ENCODE measurements around the gene GNGT1. TPM values are rescaled to one million over a fixed set of nuclear protein-coding genes. Genes with fewer than 3 reads are reported as not detected.

GNGT1 gene
- total RNA-seq, 1 donor from 2014 or later = not detected

GRCh38 chr7:93957767-93958166 is 51.4 kb downstream of the GNGT1 start:
- no peaks in the 10 kb centered on the region for H3K9me3 ChIP-seq
- intact Hi-C loops (cut with DNase I) = no loop called here
- TF ChIP-seq, protein P1, sequence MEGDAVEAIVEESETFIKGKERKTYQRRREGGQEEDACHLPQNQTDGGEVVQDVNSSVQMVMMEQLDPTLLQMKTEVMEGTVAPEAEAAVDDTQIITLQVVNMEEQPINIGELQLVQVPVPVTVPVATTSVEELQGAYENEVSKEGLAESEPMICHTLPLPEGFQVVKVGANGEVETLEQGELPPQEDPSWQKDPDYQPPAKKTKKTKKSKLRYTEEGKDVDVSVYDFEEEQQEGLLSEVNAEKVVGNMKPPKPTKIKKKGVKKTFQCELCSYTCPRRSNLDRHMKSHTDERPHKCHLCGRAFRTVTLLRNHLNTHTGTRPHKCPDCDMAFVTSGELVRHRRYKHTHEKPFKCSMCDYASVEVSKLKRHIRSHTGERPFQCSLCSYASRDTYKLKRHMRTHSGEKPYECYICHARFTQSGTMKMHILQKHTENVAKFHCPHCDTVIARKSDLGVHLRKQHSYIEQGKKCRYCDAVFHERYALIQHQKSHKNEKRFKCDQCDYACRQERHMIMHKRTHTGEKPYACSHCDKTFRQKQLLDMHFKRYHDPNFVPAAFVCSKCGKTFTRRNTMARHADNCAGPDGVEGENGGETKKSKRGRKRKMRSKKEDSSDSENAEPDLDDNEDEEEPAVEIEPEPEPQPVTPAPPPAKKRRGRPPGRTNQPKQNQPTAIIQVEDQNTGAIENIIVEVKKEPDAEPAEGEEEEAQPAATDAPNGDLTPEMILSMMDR (IDR thresholded peaks at IDR 0.05) = no peak

GRCh38 chr7:93958216-93958615 is 51.8 kb downstream of the GNGT1 start:
- Histone ChIP-seq H3K4me3 (no peak overlapping the region), H3K36me3 (no peaks in the 10 kb centered on the region), H3K27me3 (no peaks in the 10 kb centered on the region), H3K4me1 (no peaks in the 10 kb centered on the region), H3K9me3 (no peaks in the 10 kb centered on the region), H3K27ac (no peak overlapping the region)
- DNase-seq (ENCODE audit: low spot score in 2 of 2) = no peak
- TF ChIP-seq, protein P1 (IDR thresholded peaks at IDR 0.05) = no peak
- intact Hi-C loops (cut with DNase I) = no loop called here

More at GRCh38 chr7:93957767-93958166, 51.4 kb downstream of the GNGT1 start:
- no peaks in the 10 kb centered on the region for H3K27me3 ChIP-seq
- H3K27ac ChIP-seq = no peak overlapping the region
- no peak overlapping the region for H3K4me3 ChIP-seq
- H3K36me3 ChIP-seq = no peaks in the 10 kb centered on the region
- no peak for DNase-seq (ENCODE audit: low spot score in 2 of 2)
- no peaks in the 10 kb centered on the region for H3K4me1 ChIP-seq

GRCh38 chr7:93958651-93959050 is 52.3 kb downstream of the GNGT1 start:
- H3K27ac ChIP-seq = no peak overlapping the region
- no peak overlapping the region for H3K4me3 ChIP-seq
- DNase-seq (ENCODE audit: low spot score in 2 of 2) = no peak
- TF ChIP-seq, protein P1 (IDR thresholded peaks at IDR 0.05) = no peak
- no peaks in the 10 kb centered on the region for H3K4me1 ChIP-seq
- no peaks in the 10 kb centered on the region for H3K36me3 ChIP-seq
- intact Hi-C loops (cut with DNase I) = no loop called here
- H3K9me3 ChIP-seq = no peaks in the 10 kb centered on the region
- H3K27me3 ChIP-seq = no peaks in the 10 kb centered on the region

Other genes with a start within 250 kb of the GNGT1 start
- gene TFPI2, start 15.8 kb upstream of the GNGT1 start, total RNA-seq = not detected
- gene GNG11, start 15.2 kb downstream of the GNGT1 start, total RNA-seq = 28.4 TPM
- 2.4 TPM for gene BET1, start 97.8 kb downstream of the GNGT1 start, total RNA-seq